MM.1S (cell line): ENCODE data around the gene BPIFB1.

Experiments
- DNase-seq: peaks from one replicate; pipeline ENCODE4 v3.0.0-alpha.2; 2015
- H2AFZ ChIP-seq: fragments of 300-600 bp; sonication (generic); 2 replicates; pipeline ENCODE4 v1.6.0; 2016; ENCODE audit warnings: antibody characterized with exemption, low read length
- H3F3A ChIP-seq: fragments of 300-600 bp; sonication (generic); 2 replicates; pipeline ENCODE4 v1.6.1; 2016; ENCODE audit warnings: mild to moderate bottlenecking, antibody characterized with exemption, low read length, moderate library complexity, mixed read lengths; ENCODE audit not compliant: insufficient read depth
- H3K27ac ChIP-seq: fragments of 300-600 bp; sonication (generic); 2 replicates; pipeline ENCODE4 v1.5.1; 2016; ENCODE audit warnings: mild to moderate bottlenecking, low read length
- H3K27me3 ChIP-seq: fragments of 300-600 bp; sonication (generic); replicated peaks from 2 replicates; pipeline ENCODE4 v1.6.0; 2016; ENCODE audit warnings: low read length; ENCODE audit not compliant: insufficient read depth
- H3K36me3 ChIP-seq: fragments of 300-600 bp; sonication (generic); replicated peaks from 2 replicates; pipeline ENCODE4 v1.6.1; 2016; ENCODE audit warnings: mild to moderate bottlenecking, low read length, mixed read lengths; ENCODE audit not compliant: insufficient read depth
- H3K4me1 ChIP-seq: fragments of 300-600 bp; sonication (generic); 2 replicates; pipeline ENCODE4 v1.6.1; 2016; ENCODE audit warnings: low read length, mixed read lengths
- H3K4me2 ChIP-seq: fragments of 300-600 bp; sonication (generic); 2 replicates; pipeline ENCODE4 v1.6.0; 2016; ENCODE audit warnings: low read depth, low read length
- H3K4me3 ChIP-seq: fragments of 300-600 bp; sonication (generic); 2 replicates; pipeline ENCODE4 v1.5.1; 2016; ENCODE audit warnings: low read length, mixed read lengths
- H3K79me2 ChIP-seq: fragments of 300-600 bp; sonication (generic); 2 replicates; pipeline ENCODE4 v1.6.1; 2016; ENCODE audit warnings: mixed run types, low read length, mixed read lengths
- H3K9ac ChIP-seq: fragments of 300-600 bp; sonication (generic); 2 replicates; pipeline ENCODE4 v1.6.1; 2016; ENCODE audit warnings: low read length, mixed read lengths
- H3K9me2 ChIP-seq: fragments of 300-600 bp; sonication (generic); replicated peaks from 2 replicates; pipeline ENCODE4 v1.6.1; 2016; ENCODE audit warnings: mild to moderate bottlenecking, low read length, mixed read lengths; ENCODE audit not compliant: insufficient read depth
- H3K9me3 ChIP-seq: fragments of 300-600 bp; sonication (generic); replicated peaks from 2 replicates; pipeline ENCODE4 v1.6.1; 2016; ENCODE audit warnings: mild to moderate bottlenecking, low read length, mixed read lengths; ENCODE audit not compliant: insufficient read depth
- H4K20me1 ChIP-seq: fragments of 300-600 bp; sonication (generic); 2 replicates; pipeline ENCODE4 v1.6.1; 2016; ENCODE audit warnings: mild to moderate bottlenecking, low read length, moderate library complexity, mixed read lengths; ENCODE audit not compliant: insufficient read depth
- EZH2 ChIP-seq: fragments of 300-600 bp; sonication (generic); optimal IDR thresholded peaks from 2 replicates; pipeline ENCODE3; 2017; ENCODE audit warnings: low read depth, mild to moderate bottlenecking, antibody characterized with exemption, low read length, mixed read lengths
- EZH2phosphoT487 ChIP-seq: fragments of 300-600 bp; sonication (generic); IDR thresholded peaks from 2 replicates; pipeline ENCODE4 v1.6.1; 2018; ENCODE audit warnings: antibody characterized with exemption, low read length
- TF ChIP-seq, protein P1 (sequence below): fragments of 300-600 bp; sonication (generic); IDR thresholded peaks from 2 replicates; pipeline ENCODE4 v1.5.1; 2016; ENCODE audit warnings: antibody characterized with exemption, low read length, mixed read lengths

BPIFB1 gene

DNA sequence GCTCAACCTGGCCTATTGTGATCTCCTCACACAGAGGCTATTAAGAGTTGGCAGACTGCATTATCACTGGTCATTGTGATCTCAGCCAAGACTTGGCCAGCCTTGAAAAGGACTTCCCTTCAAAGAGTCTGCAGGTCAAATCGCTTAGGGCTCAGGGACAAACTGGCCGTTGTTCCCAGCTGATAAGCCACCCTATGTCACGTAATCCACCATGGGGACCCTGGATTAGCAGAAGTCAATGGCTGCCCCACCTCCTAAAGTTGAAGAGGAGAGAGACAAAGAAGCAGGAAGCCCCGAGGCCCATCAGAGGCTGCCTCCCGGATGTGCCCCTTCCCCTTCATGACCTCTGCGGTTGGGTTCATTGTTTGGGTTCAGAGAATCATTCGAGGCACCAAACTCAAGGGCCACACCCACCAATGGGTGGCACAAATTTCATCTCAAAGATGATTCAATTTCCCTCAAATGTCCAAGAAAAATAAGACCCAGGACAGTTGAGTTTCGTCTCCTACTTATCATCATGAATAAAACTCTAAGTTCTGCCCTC is 56.6 kb downstream of the BPIFB1 start:
- no peak for DNase-seq
- Histone ChIP-seq H3F3A (no peaks in the 10 kb centered on the region), H3K4me2 (no peak overlapping the region), H3K4me1 (no peaks in the 10 kb centered on the region), H3K27me3 (no peaks in the 10 kb centered on the region), H3K9me2 (no peaks in the 10 kb centered on the region), H2AFZ (no peak overlapping the region), H3K9me3 (no peaks in the 10 kb centered on the region), H3K79me2 (no peaks in the 10 kb centered on the region), H3K9ac (no peak overlapping the region), H3K4me3 (no peak overlapping the region), H4K20me1 (no peaks in the 10 kb centered on the region), H3K36me3 (no peaks in the 10 kb centered on the region), H3K27ac (no peak overlapping the region)
- TF ChIP-seq EZH2 (no peak), EZH2phosphoT487 (no peak)
- TF ChIP-seq, protein P1, sequence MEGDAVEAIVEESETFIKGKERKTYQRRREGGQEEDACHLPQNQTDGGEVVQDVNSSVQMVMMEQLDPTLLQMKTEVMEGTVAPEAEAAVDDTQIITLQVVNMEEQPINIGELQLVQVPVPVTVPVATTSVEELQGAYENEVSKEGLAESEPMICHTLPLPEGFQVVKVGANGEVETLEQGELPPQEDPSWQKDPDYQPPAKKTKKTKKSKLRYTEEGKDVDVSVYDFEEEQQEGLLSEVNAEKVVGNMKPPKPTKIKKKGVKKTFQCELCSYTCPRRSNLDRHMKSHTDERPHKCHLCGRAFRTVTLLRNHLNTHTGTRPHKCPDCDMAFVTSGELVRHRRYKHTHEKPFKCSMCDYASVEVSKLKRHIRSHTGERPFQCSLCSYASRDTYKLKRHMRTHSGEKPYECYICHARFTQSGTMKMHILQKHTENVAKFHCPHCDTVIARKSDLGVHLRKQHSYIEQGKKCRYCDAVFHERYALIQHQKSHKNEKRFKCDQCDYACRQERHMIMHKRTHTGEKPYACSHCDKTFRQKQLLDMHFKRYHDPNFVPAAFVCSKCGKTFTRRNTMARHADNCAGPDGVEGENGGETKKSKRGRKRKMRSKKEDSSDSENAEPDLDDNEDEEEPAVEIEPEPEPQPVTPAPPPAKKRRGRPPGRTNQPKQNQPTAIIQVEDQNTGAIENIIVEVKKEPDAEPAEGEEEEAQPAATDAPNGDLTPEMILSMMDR = no peak

DNA sequence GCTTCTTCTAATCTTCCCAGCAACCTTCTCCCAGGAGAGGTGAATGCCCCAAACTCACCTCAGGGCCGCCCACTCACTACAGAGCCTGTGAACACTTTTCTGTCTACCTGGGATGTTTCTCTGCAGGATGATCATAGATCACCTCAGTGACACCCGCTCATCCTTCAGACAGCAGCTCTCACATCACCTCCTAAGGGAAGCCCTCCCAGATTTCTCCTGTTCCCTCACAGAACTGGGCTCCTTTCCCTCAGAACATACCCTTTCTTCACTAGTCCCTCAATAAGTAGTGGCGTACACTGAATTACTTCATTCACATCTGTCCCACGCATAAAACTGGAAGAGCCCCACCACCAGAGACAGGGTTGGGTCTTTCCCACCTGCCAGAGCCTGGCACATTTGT is 60.5 kb downstream of the BPIFB1 start:
- Histone ChIP-seq H3F3A (no peaks in the 10 kb centered on the region), H3K4me3 (no peak overlapping the region), H3K36me3 (no peaks in the 10 kb centered on the region), H2AFZ (no peak overlapping the region), H3K4me1 (no peaks in the 10 kb centered on the region), H3K9me2 (no peaks in the 10 kb centered on the region), H3K9ac (no peak overlapping the region), H3K4me2 (no peak overlapping the region), H3K9me3 (no peaks in the 10 kb centered on the region), H3K27me3 (no peaks in the 10 kb centered on the region), H4K20me1 (no peaks in the 10 kb centered on the region), H3K27ac (no peak overlapping the region), H3K79me2 (no peaks in the 10 kb centered on the region)
- TF ChIP-seq EZH2 (no peak), EZH2phosphoT487 (no peak)
- TF ChIP-seq, protein P1 = no peak
- no peak for DNase-seq

DNA sequence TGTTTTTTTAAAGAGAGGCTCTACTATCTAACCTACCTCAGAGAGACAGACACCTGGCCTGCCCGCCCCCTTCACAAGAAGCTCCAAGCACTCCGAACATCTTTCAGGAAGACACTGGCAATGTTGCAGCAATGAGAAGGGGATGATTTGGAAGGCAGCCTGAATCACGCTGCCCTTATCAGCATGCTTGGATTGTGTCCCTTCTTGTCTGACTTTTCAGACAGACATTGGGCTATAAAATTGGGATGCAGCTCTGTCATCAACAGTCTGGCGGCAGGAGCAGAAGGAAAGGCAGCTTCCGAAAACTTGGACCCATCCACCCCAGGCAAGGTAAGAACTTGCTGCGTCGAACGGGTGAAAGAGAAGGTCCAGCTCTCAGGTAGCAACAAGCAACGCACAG is 62.3 kb downstream of the BPIFB1 start:
- Histone ChIP-seq H3K27me3 (no peaks in the 10 kb centered on the region), H3K4me1 (no peaks in the 10 kb centered on the region), H3K79me2 (no peaks in the 10 kb centered on the region), H3F3A (no peaks in the 10 kb centered on the region), H3K9ac (no peak overlapping the region), H4K20me1 (no peaks in the 10 kb centered on the region), H3K4me3 (no peak overlapping the region), H3K9me3 (no peaks in the 10 kb centered on the region), H3K4me2 (no peak overlapping the region), H3K9me2 (no peaks in the 10 kb centered on the region), H3K36me3 (no peaks in the 10 kb centered on the region), H2AFZ (no peak overlapping the region), H3K27ac (no peak overlapping the region)
- no peak for DNase-seq
- TF ChIP-seq EZH2phosphoT487 (no peak), EZH2 (no peak)
- TF ChIP-seq, protein P1 = no peak
